HCT116 (cell line): ENCODE data around the gene SHISA6.

ENCODE experiments used
- CEBPB ChIP-seq: IDR thresholded peaks from 2 replicates; pipeline ENCODE4 v1.6.1; 2012; ENCODE audit warnings: low read depth
- CTCF ChIP-seq, 3 experiments: fragments of 200-600 bp in 1 of 3; sonication (generic) in 1 of 3; IDR thresholded peaks in 2 of 3; conservative IDR thresholded peaks in 1 of 3; 2 replicates each; pipeline ENCODE4 v1.5.1; 2012 to 2017; ENCODE audit warnings: low read depth in 2 of 3, low read length in 2 of 3, antibody characterized with exemption in 1 of 3, borderline replicate concordance in 1 of 3, control low read depth in 1 of 3, mild to moderate bottlenecking in 1 of 3, mixed read lengths in 1 of 3, mixed run types in 1 of 3, moderate library complexity in 1 of 3; ENCODE audit not compliant: insufficient read depth in 1 of 3
- EZH2phosphoT487 ChIP-seq: fragments of 200-600 bp; IDR thresholded peaks from 2 replicates; pipeline ENCODE4 v1.6.1; 2018; ENCODE audit warnings: antibody characterized with exemption, borderline replicate concordance
- MAX ChIP-seq: IDR thresholded peaks from 2 replicates; pipeline ENCODE4 v1.6.1; 2012
- POLR2A ChIP-seq: IDR thresholded peaks from 2 replicates; pipeline ENCODE4 v1.7.0; 2011; ENCODE audit warnings: borderline replicate concordance; ENCODE audit not compliant: insufficient read depth, insufficient read length; ENCODE audit errors: extremely low read depth
- POLR2AphosphoS5 ChIP-seq: IDR thresholded peaks from 2 replicates; pipeline ENCODE4 v1.6.1; 2011; ENCODE audit warnings: mild to moderate bottlenecking, low read depth, low read length, moderate library complexity
- RAD21 ChIP-seq: IDR thresholded peaks from 2 replicates; pipeline ENCODE4 v1.6.1; 2012; ENCODE audit warnings: low read depth, mild to moderate bottlenecking
- SP1 ChIP-seq: IDR thresholded peaks from 2 replicates; pipeline ENCODE4 v1.6.1; 2012; ENCODE audit warnings: low read depth
- TCF7L2 ChIP-seq: IDR thresholded peaks from 2 replicates; pipeline ENCODE4 v1.7.0; 2011; ENCODE audit warnings: borderline replicate concordance, inconsistent platforms; ENCODE audit not compliant: insufficient read depth, insufficient read length; ENCODE audit errors: extremely low read depth
- YY1 ChIP-seq: IDR thresholded peaks from 2 replicates; pipeline ENCODE4 v1.6.1; 2011; ENCODE audit warnings: low read length, low read depth, moderate library complexity, mild to moderate bottlenecking; ENCODE audit not compliant: insufficient replicate concordance; ENCODE audit errors: extremely low read depth

GRCh38 chr17:11302401-11303186, 61.6 kb downstream of the SHISA6 start:
- TF ChIP-seq SP1 (no peak), POLR2AphosphoS5 (no peak), POLR2A (no peak), TCF7L2 (no peak), MAX (no peak), EZH2phosphoT487 (no peak), CEBPB (no peak), CTCF (IDR thresholded peaks at IDR 0.05 in 2 of 3, conservative IDR thresholded peaks at IDR 0.05 in 1 of 3; ENCODE audit: borderline replicate concordance in 1 of 3, insufficient read depth in 1 of 3, low read depth in 2 of 3, low read length in 2 of 3) (no peak), YY1 (no peak), RAD21 (no peak)
